ENCODE data around the gene RANBP17.

GRCh38 chr5:170857066-170857465, 4.8 kb upstream of the RANBP17 start:
- no peak for TF ChIP-seq CTCF (IDR thresholded peaks at IDR 0.05)
- no peak for TF ChIP-seq POLR2A (IDR thresholded peaks at IDR 0.05)
